Retina (tissue), 1 donor: Measurements from ENCODE around the gene C9orf50.
"Not testable (repeated sequence)": the region's sequence is repeated elsewhere in the genome, so short reads cannot be mapped to it uniquely, and the experiment has no call there.

Source experiments
- DNase-seq: peaks from one replicate; pipeline ENCODE4 v3.0.0-alpha.2; 2016

C9orf50 gene, protein sequence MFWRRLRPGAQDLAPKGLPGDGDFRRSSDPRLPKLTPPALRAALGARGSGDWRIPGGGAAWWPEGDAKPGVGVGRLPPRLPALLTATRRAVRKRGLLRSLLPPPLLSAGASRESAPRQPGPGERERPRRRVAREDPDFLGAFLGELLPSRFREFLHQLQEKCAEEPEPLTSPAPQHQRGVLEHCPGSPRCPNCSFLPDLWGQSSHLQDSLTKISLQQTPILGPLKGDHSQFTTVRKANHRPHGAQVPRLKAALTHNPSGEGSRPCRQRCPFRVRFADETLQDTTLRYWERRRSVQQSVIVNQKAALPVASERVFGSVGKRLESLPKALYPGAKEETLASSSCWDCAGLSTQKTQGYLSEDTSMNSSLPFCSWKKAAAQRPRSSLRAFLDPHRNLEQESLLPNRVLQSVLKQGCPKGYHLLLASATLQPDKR

DNA sequence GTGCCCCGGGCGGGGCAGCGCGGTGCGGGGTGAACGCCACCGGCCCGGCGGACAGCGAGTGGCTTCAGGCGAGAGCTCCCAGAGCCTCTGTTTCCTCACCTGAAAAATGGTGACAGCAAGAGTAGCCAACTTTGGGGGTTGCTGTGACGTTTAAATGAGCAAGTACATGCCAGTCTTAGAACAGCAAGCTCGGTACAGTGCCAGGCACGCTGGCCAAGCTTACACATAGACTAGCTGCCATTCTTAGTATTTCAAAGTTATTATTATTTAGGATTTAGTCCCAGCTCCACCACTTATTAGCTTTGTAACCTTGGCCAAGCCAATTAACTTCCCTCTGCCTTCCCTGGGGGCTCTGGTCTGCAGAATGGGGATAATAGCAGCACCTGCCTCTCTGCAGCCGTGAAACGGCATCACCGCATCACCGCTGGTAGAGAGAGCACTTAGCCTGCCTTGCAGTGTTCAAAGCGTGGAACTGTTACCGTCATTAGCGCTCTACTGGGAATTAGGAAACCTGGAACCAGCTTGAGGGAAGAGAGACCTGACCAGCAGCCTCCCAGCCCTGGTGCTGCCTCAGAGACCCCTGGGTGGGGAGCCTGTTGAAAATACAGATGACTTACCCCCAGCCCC is at the start of gene C9orf50:
TSS of gene C9orf50 (minus strand) at position 433 of the 627 bp plus-strand sequence. CDS start 527 bp downstream, outside the sequence.
- DNase-seq: peak; percentile 62

DNA sequence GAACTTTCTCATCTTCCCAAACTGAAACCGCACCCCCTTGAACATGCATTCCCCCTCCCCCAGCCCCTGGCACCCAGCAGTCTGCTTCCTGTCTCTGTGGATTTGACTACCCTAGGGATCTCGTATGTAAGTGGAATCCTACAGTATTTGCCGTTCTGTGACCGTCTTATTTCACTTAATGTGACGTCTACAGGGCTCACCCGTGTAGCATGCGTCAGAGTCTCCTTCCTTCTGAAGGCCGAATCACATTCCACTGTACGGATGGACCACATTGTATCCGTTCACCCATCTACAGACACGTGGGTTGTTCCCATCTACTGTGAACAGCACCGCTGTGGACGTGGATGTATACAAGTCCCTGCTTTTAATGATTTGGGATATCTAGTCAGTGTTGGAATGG is 49.0 kb upstream of the C9orf50 start:
- no peak for DNase-seq

DNA sequence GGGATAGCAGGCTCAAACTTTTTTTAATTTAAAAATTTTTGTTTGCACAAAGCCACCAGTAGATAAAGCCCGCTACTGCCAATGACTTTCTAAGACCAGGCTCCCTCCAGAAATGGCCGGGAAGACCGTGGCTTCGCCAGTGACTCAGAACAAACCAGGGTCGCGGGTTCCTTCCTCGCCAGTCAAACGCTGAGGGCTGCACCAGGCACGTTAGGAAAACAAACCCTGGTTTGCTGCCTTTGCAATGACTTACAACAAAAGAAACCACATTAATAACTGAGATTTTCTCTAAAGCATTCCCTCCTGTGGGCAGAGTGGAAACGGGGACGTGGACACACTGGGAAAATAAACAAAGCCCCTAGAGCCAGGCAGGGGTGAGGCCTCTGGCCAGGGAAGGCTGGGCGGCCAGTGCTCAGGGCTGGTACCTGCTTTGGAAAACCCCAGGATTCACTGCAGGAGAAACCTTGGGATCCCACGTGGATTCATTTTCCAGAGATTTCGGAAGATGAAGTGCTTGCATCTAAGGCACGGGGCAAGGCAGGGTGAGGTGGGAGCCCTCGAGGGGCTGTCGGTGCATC is 48.3 kb upstream of the C9orf50 start:
- DNase-seq: no peak

DNA sequence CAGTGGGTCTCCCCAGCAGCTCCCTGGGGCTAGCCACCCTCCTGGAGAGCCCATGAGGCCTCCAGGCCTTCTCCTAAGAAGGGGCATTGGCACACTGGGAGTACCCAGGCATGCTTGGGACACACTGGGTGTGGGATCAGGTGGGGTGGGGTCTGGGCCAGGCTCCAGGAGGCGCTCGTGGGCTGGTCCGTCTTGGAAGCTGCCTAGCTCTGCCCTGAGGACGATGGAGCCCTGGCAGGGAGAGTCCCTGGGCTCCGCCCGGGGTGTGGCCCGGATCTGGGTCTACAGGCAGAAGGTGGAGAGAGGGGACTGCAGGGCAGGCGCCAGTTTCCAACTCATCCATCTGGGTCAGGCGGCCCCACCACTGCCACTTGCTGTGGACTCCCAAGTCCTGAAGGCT is 46.9 kb upstream of the C9orf50 start:
- no peak for DNase-seq

DNA sequence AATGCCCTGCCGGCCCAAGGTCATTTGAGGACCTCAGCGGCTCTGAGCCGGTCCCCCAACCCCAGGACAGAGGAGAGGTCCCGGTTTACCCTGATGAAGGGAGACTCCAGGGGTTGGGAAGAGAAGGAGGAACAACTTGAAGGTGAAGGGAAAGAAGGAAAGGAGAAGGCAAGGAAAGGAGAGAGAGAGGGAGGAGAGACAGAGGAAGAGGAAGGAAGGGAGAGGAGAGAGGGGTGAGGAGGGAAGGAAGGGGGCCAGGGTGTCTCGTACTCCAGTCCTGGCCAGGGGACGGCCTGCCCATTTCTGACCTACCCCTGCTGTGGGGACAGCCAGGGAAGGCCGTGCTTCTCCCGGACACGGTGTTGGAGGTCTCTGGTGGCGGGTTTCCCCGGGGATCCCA is 46.5 kb upstream of the C9orf50 start:
- DNase-seq: no peak

DNA sequence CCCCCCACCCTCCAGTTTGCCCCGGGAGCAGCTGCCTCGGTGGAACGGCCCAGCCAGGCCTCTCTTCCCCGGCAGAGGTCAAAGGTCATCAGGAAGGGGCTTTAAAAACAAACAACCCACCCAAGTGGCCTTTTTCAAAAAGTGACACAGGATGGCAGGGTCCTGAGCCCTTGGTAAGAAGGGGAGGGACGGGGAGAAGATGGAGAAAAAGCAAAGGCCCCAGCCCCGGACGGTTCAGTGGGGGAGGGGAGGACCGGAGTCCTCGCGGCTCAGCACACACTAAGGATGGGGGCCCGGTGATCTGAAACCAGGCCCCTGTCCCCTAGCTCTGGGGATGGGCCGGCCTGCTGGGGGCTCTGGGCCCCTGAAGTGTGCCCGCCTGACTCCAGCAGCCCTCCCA is 45.7 kb upstream of the C9orf50 start:
- DNase-seq: no peak

DNA sequence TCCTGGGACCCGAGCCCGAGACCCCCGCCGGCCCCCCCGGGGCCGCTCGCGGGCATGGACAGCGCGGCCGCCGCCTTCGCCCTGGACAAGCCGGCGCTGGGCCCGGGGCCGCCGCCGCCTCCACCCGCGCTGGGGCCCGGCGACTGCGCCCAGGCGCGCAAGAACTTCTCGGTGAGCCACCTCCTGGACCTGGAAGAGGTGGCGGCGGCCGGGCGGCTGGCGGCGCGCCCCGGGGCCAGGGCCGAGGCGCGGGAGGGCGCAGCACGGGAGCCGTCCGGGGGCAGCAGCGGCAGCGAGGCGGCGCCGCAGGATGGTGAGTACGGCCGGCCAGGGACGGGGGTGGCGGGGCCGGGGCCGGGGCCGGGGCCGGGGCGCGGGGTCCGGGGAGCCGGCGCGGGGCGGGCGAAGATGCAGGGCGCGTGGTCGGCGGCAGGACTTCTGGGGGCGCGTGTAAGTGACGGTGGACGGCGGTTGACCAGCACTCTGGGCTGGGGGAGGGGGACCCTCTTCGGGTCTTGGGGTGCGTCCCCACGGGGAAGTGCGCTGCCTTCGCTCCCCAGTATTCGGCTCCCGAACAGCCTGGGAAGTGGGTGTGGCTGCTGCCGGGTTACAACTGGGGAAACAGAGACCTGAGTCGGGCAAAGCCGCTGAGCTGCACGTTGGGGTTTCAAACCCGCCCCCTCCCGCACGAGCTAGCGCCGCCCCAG is 45.1 kb upstream of the C9orf50 start:
- DNase-seq: no peak

DNA sequence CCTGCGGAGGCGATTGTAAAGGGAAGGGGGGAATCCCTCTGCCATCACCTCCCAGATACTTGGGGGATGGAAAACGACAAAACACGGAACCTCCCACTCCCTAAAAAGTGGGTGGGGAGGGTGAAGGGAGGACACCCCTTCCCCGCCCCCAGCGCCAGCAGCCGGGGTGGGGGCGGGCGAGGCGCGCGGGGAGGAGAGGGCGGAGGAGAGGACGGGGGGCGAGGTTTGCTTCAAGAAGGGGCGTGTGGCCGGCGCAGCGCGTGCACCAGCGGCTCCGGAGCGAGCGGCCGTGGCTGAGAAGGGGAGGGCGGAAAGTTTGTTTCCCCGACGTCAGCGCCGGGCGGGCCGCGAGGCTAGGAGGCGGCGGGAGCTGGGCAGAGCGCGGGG is 44.5 kb upstream of the C9orf50 start, which contains the start of gene PRRX2:
TSS of gene PRRX2 (plus strand) at position 259 of the 387 bp plus-strand sequence. CDS start 221 bp downstream, outside the sequence.
- no peak for DNase-seq

DNA sequence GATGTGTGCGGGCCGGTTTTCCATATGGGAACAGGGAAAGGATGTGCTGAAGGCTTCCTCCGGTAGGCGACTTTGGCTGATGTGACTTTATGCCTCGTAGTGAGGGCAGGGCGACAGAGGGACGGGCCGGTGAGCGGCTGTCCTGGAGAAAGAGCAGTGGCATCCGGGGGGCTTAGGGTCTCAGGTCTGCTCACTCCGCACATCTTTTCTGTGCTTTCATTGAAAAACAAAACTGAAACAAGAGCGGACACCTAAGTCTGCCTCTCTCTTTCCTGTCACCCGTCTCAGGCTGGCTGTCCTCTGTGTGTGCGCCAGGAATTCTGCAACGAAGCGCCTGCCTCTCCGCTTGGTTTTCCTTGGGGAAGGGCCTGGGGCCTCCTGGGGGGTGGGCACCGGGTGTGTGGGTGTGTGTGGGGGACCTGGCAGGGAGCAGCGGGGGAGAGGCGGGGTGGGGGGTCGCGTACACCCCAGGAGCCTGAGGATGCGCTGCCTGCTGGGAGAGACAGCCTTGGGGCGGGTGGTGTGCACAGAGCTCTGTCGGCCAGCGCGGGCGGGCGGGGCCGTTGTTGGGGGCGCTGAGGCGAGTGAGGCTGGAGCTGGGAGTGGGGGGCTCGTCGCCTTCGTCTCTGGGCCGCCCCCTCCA is 44.0 kb upstream of the C9orf50 start:
- peak; percentile 42 for DNase-seq

DNA sequence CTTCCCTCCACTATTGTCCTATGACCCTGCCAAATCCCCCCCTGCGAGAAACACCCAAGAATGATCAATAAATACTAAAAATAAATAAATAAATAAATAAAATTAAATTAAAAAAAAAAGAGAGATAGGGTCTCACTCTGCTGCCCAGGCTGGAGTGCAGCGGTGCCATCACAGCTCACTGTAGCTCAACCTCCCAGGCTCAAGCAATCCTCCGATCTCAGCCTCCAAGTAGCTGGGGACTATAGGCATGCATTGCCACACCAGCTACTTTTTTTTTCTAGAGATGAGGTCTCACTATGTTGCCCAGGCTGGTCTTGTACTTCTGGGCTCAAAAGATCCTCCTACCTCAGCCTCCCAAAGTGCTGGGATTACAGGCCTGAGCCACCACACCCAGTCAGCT is 41.3 kb upstream of the C9orf50 start:
- DNase-seq: not testable (repeated sequence)

DNA sequence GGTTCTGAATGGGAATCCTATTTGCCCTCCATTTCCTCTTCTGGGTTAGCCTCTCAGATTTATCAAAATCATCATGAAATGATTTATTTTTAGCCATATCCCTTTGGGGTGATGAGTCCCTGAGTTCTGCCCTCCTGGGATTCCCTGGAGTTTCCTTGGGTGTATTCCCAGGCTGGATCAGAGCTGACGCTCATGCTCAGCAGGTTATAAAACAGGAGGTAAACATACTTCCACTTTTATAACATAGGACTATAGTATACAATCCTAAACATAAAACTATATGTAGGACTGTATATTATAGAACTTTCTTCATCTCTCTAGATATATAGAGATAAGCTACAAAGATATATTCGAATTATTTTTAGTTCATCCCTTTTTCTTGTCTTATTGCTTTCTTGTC is 40.1 kb upstream of the C9orf50 start:
- no peak for DNase-seq

DNA sequence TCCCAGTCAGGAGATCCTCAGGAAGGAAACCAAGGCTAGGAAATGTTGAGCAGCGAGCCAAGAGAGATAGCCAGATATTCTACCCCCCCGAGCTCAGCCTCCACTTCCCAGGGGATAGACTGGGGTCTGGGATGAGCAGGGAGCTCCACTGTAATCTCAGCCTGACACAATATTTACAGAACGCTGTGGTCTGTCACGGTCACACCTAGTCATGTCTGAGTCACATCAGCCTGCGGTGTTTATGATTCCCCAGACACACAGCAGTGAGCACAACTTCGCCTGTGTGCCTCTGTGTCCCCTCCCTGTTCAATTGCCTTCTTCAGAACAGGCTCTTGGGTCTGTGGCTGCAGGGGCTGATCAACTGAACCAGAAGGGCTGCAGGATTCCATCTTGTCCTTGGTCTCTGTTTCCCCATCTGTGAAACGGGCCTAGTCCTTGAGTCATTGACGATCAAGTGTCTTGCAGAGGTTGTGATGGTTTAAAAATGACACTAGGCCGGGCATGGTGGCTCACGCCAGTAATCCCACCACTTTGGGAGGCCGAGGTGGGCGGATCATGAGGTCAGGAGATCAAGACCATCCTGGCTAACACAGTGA is 36.0 kb upstream of the C9orf50 start:
- DNase-seq: no peak

DNA sequence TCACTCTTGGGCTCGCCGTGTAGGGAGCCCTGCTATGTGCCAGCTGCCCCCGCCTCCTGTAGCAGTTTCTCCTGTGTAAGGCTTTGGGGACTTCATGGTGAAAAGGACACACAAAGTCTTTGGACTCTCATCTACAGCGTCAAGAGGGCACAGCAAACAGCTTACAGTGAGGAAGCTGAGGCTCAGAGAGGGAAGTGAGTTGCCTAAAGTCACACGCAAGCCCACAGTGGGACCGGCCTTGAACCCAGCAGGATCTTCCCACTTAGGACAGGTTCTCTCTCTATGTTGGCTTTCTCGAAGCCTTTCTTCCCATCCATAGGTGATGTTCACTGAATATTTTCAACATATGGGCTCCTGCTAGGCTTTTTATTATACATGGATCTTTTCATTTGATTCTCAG is 34.8 kb upstream of the C9orf50 start:
- no peak for DNase-seq

DNA sequence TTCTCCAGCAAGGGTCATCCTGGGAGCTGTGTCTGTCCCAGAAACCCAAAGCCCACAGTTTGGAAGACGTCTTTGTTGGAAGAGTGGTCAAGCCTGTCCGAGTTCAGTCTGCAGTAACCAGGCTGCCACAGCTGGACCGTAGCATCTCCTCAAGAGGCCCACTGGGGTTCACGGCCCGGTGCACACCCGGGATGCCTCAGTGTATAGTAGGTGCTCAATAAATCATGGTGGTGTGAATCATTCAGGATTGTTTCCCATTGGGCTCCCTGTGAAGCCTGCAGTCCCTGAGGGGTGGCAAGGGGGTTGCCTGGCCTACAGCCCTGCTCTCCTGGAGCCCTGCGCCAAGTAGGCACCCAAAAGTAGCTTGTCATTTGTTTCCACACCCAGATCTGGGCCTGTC is 34.3 kb upstream of the C9orf50 start:
- DNase-seq: no peak

DNA sequence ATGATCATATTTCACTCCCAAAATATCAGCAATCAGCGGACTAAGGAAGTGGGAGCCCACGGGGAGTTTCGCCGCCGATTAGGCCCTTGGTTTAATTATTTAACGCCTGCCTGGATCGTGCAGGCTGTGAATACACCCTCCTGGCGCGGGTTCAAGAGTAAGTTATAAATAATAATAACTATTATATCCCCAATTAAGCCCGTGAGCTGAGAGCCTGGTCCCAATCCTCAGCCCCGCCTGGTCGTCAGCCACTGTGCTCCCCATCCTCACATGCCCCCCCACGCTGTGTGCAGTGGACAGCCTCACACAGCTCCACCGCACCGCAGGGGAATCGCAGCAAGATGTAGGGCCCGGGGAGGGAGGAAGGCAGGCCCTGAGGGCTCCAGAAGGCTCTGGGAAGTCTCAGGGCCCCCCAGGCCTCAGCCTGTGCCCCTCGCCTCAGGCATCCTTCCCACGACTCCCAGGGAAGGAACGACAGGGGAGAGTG is 33.7 kb upstream of the C9orf50 start:
- no peak for DNase-seq

DNA sequence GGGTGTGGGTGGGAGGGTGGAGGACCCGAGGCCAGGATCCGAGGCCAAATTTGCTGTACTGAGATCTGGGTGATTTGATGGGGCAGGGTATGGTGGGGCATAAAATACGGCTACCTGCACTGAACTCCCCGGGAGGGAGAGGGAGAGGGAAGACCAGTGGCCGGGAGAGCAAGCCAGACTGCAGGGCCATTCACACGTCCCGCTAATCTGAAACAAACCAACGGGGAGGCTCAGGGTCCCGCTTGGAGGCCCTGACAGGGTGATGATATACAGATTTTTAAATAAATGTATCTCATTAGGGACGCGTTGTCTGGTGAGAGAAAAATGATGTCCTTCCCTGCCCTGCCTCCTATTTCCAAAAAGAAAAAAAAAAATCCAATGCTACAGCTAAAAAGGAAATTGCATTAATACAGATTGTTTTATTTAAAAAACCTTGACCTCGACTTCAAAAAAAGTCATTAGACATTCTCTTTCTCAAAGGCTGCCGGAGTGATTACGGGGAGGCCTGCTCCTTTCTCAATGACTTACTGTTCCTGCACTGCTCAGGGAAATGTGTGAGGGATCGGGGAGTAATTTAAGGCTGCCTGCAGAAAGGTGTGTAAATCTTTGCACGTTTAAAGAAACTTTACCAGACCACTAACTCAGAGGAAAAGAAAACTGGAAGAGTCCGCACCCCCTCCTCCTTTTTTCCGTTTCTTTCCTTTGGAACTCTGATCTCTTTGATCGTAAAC is 33.1 kb upstream of the C9orf50 start:
- no peak for DNase-seq

DNA sequence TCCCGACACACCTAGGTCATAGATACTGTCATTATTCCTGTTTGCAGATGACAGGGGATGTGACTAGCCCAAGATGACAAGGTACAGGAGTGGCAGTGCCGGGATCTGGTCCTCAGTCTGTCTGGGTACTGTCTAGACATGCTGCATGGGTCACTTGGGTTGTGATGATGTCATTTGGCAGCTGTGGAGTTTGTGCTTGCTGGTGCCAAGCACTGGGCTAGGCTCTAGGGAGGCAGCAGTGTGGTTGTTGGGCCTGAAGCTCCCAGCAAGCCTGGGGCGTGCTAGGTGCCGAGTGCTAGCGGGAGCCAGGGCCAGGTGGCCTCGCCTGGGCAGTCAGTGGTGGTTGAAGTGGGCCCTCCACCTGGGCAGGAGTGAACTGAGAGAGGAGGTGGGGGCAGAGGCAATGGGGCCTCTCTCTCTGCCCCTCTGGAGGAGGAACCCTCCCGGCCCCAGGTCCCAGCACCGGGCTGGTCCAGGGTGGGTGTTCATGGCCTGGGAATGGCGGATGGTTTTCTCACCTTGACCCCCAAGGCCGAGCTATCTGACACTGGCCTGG is 29.9 kb upstream of the C9orf50 start:
- DNase-seq: no peak

DNA sequence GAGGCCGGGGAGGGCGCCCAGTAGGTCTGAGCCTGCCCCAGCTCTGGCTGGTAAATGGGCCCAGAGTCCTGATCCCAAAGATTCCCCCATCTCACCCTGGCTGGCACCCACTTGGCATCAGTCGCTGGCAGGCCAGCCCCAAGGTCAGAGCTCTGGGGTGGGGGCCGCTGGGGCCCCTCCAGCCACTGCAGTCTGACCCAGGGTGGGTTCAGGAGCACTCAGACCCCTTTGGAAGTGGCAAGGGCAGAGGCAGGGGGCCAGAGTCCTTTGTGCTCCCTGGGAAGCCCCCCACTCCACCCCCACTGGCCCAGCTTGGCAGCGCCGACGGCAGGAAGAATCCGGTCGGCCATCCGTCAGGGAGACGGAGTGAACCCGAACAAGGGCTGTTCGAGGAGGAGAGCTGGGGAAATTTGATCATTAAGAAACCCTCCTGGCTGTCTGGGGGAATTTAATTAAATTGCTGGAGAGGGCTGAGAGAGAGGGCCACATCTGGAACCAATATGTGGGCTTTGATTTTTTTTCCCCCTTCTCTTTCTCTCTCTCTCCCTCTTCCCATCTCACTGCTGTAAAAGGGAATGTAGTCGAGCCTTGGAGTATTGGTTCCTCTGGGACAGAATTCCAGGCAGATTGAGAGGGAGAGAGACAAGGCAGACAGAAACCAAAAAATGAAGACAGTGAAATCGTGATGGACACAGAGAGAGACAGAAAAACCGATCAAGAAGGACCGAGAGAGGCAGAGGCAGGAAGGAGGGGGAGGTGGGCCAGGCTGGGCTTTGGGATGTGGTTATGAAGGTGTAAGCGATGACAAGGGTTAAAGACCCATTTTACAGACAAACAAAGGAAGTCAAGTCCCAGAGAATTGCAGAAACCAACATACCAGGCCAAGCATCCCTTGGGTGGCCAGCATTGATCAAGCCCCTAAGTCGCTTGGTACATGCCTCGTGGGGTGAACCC is 29.1 kb upstream of the C9orf50 start:
- no peak for DNase-seq

DNA sequence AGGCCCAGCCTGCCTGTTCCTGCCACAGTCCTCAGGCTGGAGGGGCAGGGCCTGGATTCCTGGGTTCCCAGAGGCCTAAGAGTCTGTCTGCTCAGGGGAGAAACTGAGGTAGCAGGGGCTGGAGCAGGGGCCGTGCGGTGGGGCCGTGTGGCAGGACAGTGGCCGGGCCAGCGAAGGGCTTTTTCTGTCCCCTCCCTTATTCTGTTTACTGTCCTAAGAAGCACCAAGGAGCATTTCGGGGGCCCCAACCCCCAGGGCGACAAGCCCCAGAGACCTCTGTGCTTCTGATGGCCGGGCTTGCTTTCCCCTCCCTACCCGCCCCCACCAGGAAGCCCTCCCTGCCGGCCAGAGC is 27.8 kb upstream of the C9orf50 start:
- no peak for DNase-seq
